ENCODE measurements around the gene SDC1. TPM values are rescaled to one million over a fixed set of nuclear protein-coding genes. Genes with fewer than 3 reads are reported as not detected.
"Not testable (repeated sequence)": the region's sequence is repeated elsewhere in the genome, so short reads cannot be mapped to it uniquely, and the experiment has no call there.

The SDC1 gene
- 100 to 1,000 TPM in 1 of 5 donors, 10 to 100 TPM in 4; 21.0 to 140 (median 57.5) TPM for total RNA-seq
- polyA plus RNA-seq, result 10 to 100 TPM; 16.0 to 82.9 (median 32.5) TPM
- long read RNA-seq, donor 1, partial matches to known transcripts, result 0 of 5 reads
- long read RNA-seq, donor 1, other reads (novel, unspliced or antisense), result 0 of 5 reads
- long read RNA-seq, donor 2, transcript SDC1-201 (5 exons, 3,147 nt), result major isoform, 11 of 20 reads
- long read RNA-seq, donor 2, partial matches to known transcripts, result 5 of 20 reads
- long read RNA-seq, donor 2, other reads (novel, unspliced or antisense), result 0 of 20 reads
- long read RNA-seq, donor 3, partial matches to known transcripts, result 0 of 3 reads
- long read RNA-seq, donor 3, other reads (novel, unspliced or antisense), result 0 of 3 reads
- long read RNA-seq, donor 4, result 0 reads
- long read RNA-seq, donor 5, partial matches to known transcripts, result 5 of 10 reads
- long read RNA-seq, donor 5, other reads (novel, unspliced or antisense), result 0 of 10 reads
- long read RNA-seq, donor 6, result 0 reads
- long read RNA-seq, donor 7, transcript SDC1-201 (5 exons, 3,147 nt), result major isoform, 8 of 12 reads
- long read RNA-seq, donor 7, partial matches to known transcripts, result 0 of 12 reads
- long read RNA-seq, donor 7, other reads (novel, unspliced or antisense), result 0 of 12 reads
- long read RNA-seq, donor 8, transcript SDC1-202 (6 exons, 3,291 nt), result minor isoform, 5 of 18 reads
- long read RNA-seq, donor 8, transcript SDC1-201 (5 exons, 3,147 nt), result major isoform, 8 of 18 reads
- long read RNA-seq, donor 8, partial matches to known transcripts, result 5 of 18 reads
- long read RNA-seq, donor 8, other reads (novel, unspliced or antisense), result 0 of 18 reads
- long read RNA-seq, donor 9, partial matches to known transcripts, result 6 of 7 reads
- long read RNA-seq, donor 9, other reads (novel, unspliced or antisense), result 0 of 7 reads
- long read RNA-seq, donor 10, partial matches to known transcripts, result 0 of 5 reads
- long read RNA-seq, donor 10, other reads (novel, unspliced or antisense), result 0 of 5 reads

GRCh38 chr2:20224716-20225293 is at the start of gene SDC1:
Gene SDC1 (minus strand): TSS chr2:20225130. CDS start chr2:20224867, 263 bp downstream.
- Histone ChIP-seq H3K27me3 (peaks cover 0 to 48% (median 0%) of the 10 kb centered on the region in 3 donors), H3K4me1 (peaks cover 26 to 54% (median 45%) of the 10 kb centered on the region in 4 donors), H3K4me3 (peak within 1 kb of the TSS; percentile 65 to 82 (median 70)), H3K36me3 (no peaks in the 10 kb centered on the region), H3K27ac (peak within 1 kb of the TSS; percentile 88 to 95 (median 91)), H3K9me3 (no peaks in the 10 kb centered on the region)
- DNase-seq, result peak; percentile 79 to 83
- TF ChIP-seq POLR2A (IDR thresholded peaks at IDR 0.05), result no peak
- TF ChIP-seq, protein P1, sequence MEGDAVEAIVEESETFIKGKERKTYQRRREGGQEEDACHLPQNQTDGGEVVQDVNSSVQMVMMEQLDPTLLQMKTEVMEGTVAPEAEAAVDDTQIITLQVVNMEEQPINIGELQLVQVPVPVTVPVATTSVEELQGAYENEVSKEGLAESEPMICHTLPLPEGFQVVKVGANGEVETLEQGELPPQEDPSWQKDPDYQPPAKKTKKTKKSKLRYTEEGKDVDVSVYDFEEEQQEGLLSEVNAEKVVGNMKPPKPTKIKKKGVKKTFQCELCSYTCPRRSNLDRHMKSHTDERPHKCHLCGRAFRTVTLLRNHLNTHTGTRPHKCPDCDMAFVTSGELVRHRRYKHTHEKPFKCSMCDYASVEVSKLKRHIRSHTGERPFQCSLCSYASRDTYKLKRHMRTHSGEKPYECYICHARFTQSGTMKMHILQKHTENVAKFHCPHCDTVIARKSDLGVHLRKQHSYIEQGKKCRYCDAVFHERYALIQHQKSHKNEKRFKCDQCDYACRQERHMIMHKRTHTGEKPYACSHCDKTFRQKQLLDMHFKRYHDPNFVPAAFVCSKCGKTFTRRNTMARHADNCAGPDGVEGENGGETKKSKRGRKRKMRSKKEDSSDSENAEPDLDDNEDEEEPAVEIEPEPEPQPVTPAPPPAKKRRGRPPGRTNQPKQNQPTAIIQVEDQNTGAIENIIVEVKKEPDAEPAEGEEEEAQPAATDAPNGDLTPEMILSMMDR (IDR thresholded peaks at IDR 0.05), result no peak
- no peak for TF ChIP-seq EP300 (IDR thresholded peaks at IDR 0.05)
- TF ChIP-seq POLR2AphosphoS5 (IDR thresholded peaks at IDR 0.05), result peak in 1 of 3 donors; percentile 14
- 0 to 1% (median 0%) methylated on average over 34 to 65 of the region's 65 CpGs; no CpG with 5 or more reads in 1 of the 5 donors for WGBS, 5 donors
- intact Hi-C loops (cut with DNase I; ENCODE audit: low total_unique reads), result loop anchor here (10.0 kb wide), 1 partner anchor 90 kb away; no protein-coding TSS in a partner anchor

GRCh38 chr2:20273042-20273441 is 48.1 kb upstream of the SDC1 start:
- no peak for DNase-seq
- Histone ChIP-seq H3K9me3 (no peaks in the 10 kb centered on the region), H3K4me3 (no peak overlapping the region), H3K27ac (no peak overlapping the region), H3K4me1 (no peaks in the 10 kb centered on the region), H3K27me3 (no peaks in the 10 kb centered on the region), H3K36me3 (peaks cover 0 to 51% (median 37%) of the 10 kb centered on the region in 4 donors)
- WGBS, 5 donors, result 76 to 91% (median 87%) methylated on average over 4 of the region's 4 CpGs
- intact Hi-C loops (cut with DNase I; ENCODE audit: low total_unique reads), result no loop called here
- no peak for TF ChIP-seq POLR2A (IDR thresholded peaks at IDR 0.05)

DNA sequence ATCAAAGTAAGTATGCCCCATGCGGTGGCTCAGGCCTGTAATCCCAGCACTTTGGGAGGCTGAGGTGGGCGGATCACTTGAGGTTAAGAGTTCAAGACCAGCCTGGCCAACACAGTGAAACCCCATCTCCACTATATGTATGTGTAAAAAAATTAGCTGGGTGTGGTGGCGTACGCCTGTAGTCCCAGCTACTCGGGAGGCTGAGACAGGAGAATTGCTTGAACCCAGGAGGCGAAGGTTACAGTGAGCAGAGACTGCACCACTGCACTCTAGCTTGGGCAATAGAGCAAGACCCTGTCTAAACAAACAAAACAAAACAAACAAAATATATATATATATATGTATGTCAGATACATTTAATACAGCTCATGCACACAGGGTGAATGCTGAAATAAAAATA is 43.4 kb upstream of the SDC1 start:
- H3K27ac ChIP-seq; H3K4me3 ChIP-seq; H3K27me3 ChIP-seq; H3K4me1 ChIP-seq; DNase-seq; H3K9me3 ChIP-seq; intact Hi-C loops (cut with DNase I; ENCODE audit: low total_unique reads): not testable (repeated sequence)
- peaks cover 0 to 52% (median 38%) of the 10 kb centered on the region in 4 donors for H3K36me3 ChIP-seq
- WGBS, 5 donors, result 88 to 99% (median 95%) methylated on average over 6 of the region's 6 CpGs

DNA sequence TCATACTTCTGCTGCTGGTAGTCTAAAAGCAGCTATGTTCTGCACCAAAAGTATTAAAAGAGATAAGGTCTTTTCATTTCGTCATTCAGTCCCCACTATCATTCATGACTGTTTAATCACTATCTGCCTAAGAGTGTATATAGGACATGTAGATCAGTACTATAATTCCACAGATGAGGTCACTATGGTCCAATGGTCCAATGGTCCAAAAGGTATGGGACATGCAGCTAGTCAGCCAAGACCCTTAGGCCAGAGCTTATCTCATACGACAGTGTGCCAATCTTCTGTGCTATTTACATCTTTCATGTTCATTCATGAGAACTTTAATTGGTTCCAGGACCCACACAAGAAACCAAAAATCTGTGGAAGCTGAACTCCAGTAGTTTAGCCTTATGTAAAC is 42.6 kb upstream of the SDC1 start:
- intact Hi-C loops (cut with DNase I; ENCODE audit: low total_unique reads), result no loop called here
- Histone ChIP-seq H3K36me3 (peaks cover 0 to 56% (median 41%) of the 10 kb centered on the region in 4 donors), H3K4me1 (no peaks in the 10 kb centered on the region), H3K27ac (no peak overlapping the region), H3K27me3 (no peaks in the 10 kb centered on the region), H3K4me3 (no peak overlapping the region), H3K9me3 (no peaks in the 10 kb centered on the region)
- no peak for DNase-seq
- 52 to 85% (median 75%) methylated on average over 2 of the region's 2 CpGs for WGBS, 5 donors
- TF ChIP-seq POLR2AphosphoS5 (IDR thresholded peaks at IDR 0.05), result no peak
- no peak for TF ChIP-seq POLR2A (IDR thresholded peaks at IDR 0.05)
- no peak for TF ChIP-seq EP300 (IDR thresholded peaks at IDR 0.05)
- TF ChIP-seq, protein P1 (IDR thresholded peaks at IDR 0.05), result no peak

GRCh38 chr2:20264629-20265028 is 39.7 kb upstream of the SDC1 start:
- no peak for DNase-seq
- Histone ChIP-seq H3K9me3 (no peaks in the 10 kb centered on the region), H3K4me1 (no peaks in the 10 kb centered on the region), H3K36me3 (peaks cover 3 to 64% (median 54%) of the 10 kb centered on the region in 4 donors), H3K4me3 (no peak overlapping the region), H3K27me3 (no peaks in the 10 kb centered on the region), H3K27ac (no peak overlapping the region)
- TF ChIP-seq POLR2A (IDR thresholded peaks at IDR 0.05), result no peak
- TF ChIP-seq POLR2AphosphoS5 (IDR thresholded peaks at IDR 0.05), result no peak
- TF ChIP-seq, protein P1 (IDR thresholded peaks at IDR 0.05), result no peak
- no peak for TF ChIP-seq EP300 (IDR thresholded peaks at IDR 0.05)
- intact Hi-C loops (cut with DNase I; ENCODE audit: low total_unique reads), result no loop called here
- 76 to 85% (median 79%) methylated on average over 2 of the region's 2 CpGs for WGBS, 5 donors
